Measurements from ENCODE around the gene HS3ST6. TPM values are rescaled to one million over a fixed set of nuclear protein-coding genes. Genes with fewer than 3 reads are reported as not detected.
"Not testable (repeated sequence)": the region's sequence is repeated elsewhere in the genome, so short reads cannot be mapped to it uniquely, and the experiment has no call there.

Gene HS3ST6
- total RNA-seq, 1 donor from 2014 or later = not detected

GRCh38 chr16:1929578-1930337, 11.5 kb upstream of the HS3ST6 start:
- peak; percentile 82 for DNase-seq (ENCODE audit: low read depth)

- DNase-seq (ENCODE audit: low read depth) = peak; percentile 39
These were observed 10.9 kb upstream of the HS3ST6 start for GRCh38 chr16:1929105-1929504.

- DNase-seq (ENCODE audit: low read depth) = no peak
These were observed 8.1 kb upstream of the HS3ST6 start for GRCh38 chr16:1926271-1926670.

- no peak for DNase-seq (ENCODE audit: low read depth)
These were observed 5.9 kb upstream of the HS3ST6 start for GRCh38 chr16:1924095-1924494.

- peak; percentile 53 for DNase-seq (ENCODE audit: low read depth)
These were observed 5.3 kb upstream of the HS3ST6 start for GRCh38 chr16:1923299-1924034.

GRCh38 chr16:1922357-1922756, 4.1 kb upstream of the HS3ST6 start:
- DNase-seq (ENCODE audit: low read depth) = no peak

GRCh38 chr16:1920727-1921171, 2.5 kb upstream of the HS3ST6 start:
- DNase-seq (ENCODE audit: low read depth) = no peak

- DNase-seq (ENCODE audit: low read depth) = not testable (repeated sequence)
These were observed 1.9 kb upstream of the HS3ST6 start for GRCh38 chr16:1920122-1920521.

- no peak for DNase-seq (ENCODE audit: low read depth)
These were observed 1.2 kb upstream of the HS3ST6 start for GRCh38 chr16:1919327-1919998.

GRCh38 chr16:1917665-1918350, 407 bp downstream of the HS3ST6 start:
- DNase-seq (ENCODE audit: low read depth) = no peak

GRCh38 chr16:1917056-1917664, 1.1 kb downstream of the HS3ST6 start:
- DNase-seq (ENCODE audit: low read depth) = no peak

GRCh38 chr16:1916640-1916990, 1.6 kb downstream of the HS3ST6 start:
- no peak for DNase-seq (ENCODE audit: low read depth)

- no peak for DNase-seq (ENCODE audit: low read depth)
These were observed 2.2 kb downstream of the HS3ST6 start for GRCh38 chr16:1915732-1916639.

GRCh38 chr16:1914988-1915387, 3.2 kb downstream of the HS3ST6 start:
- DNase-seq (ENCODE audit: low read depth) = no peak

- DNase-seq (ENCODE audit: low read depth) = no peak
These were observed 4.1 kb downstream of the HS3ST6 start for GRCh38 chr16:1914084-1914608.

GRCh38 chr16:1913327-1914083, 4.7 kb downstream of the HS3ST6 start:
- no peak for DNase-seq (ENCODE audit: low read depth)

GRCh38 chr16:1912215-1912543, 6.0 kb downstream of the HS3ST6 start:
- DNase-seq (ENCODE audit: low read depth) = no peak

GRCh38 chr16:1911467-1912214, 6.6 kb downstream of the HS3ST6 start:
- DNase-seq (ENCODE audit: low read depth) = no peak

Data from myocyte (in vitro differentiated cells).